ENCODE data around the gene NAALADL2. TPM values are rescaled to one million over a fixed set of nuclear protein-coding genes. Genes with fewer than 3 reads are reported as not detected.

Gene NAALADL2
- total RNA-seq, 1 donor = 23.5 TPM

Small RNA genes within 50 kb of the gene (small RNA-seq; reads per million reads assigned to genes)
- gene MIR4789 (not detected), gene RNU4-91P (not detected), gene RNU6-1233P (not detected), gene RNU6-1317P (not detected)

Measured in osteoblast (primary cell).